NCI-H1436 (cell line): ENCODE results near the gene CEACAM16.

Experiments
- DNase-seq: peaks from one replicate; lab custom pipeline; 2025; lab: John Stamatoyannopoulos, UW

The CEACAM16 gene

DNA sequence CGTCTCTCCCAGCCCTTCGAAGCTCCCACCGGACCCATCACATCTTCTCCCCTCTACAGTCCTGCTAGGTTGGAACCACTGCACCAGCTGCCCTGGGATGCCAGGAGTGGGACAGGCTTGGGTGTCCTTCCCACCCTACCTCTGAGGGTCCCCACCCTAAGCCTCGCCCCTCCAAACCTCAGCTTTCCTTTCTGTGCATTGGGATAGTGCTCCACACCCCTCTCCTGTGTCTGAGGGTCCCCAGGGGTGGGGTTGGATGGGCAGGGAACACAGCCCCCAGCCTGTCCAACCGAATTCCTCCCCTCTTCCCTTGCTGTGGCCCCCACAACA is 47.6 kb downstream of the CEACAM16 start:
- DNase-seq = no peak

- no peak for DNase-seq
Observed at GRCh38 chr19:44746946-44747738, 48.2 kb downstream of the CEACAM16 start.

DNA sequence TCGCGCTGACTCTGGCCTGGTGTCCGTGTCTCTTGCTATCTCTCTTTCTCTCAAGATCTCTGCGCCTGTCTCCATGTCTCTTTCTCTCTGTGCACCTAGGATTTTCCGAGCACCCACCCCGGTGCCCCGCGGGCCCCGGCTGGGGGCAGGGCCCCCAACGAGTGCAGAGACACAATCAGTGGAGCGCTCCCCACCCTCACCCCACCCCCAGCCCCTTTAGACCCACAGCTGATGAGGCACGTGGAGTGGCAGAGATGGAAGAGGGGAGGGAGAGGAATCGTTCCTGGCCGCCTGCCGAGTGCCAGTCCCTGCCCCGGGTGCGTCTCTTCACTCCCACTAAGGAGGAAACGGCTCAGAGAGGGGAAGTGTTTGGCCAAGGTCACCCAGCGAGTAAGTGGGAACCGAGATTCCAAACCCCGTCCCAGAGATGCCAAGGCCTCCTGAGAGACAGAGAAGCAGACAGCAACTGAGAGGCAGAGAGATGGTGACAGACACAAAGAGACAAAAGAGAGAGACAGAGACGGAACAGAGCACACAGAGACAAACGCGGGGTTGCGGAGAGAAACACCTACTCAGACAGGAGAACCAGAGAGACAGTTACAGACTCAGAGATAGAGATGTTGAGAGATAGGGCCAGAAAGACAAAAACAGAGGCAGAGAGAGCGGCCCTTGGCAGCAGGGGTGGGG is 48.9 kb downstream of the CEACAM16 start:
- DNase-seq = no peak

DNA sequence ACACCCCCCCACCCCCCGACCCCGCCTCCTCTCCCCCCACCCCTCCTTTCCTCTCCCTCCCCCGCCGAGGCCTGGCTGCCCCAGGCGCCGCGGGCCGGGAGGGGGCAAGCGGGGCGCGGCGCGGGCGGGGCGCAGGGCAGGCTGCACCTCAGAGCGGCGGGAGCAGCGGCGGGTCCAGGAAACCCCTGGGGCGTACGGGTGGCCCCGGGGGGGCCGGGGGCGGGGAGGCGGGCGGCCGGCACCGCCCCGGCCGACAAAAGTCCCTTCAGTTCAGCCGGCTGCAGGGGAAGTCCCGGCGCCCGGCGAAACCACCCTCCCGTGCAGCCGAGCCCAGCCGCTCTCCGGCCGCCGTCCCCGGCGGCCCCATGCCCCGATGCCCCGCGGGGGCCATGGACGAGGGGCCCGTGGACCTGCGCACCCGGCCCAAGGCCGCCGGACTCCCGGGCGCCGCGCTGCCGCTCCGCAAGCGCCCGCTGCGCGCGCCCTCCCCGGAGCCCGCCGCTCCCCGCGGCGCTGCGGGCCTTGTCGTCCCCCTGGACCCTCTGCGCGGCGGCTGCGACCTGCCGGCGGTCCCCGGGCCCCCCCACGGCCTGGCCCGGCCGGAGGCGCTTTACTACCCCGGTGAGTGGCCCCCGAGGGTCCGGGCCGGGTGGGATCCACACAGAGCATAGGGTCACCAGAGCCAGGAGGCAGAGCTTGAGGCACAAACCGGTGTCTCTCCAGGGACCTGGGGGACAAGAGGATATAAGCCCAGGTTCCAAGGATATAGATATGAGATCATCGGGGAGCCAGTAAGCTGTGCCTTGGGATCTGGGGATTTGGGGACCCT is 49.7 kb downstream of the CEACAM16 start, which contains the start of gene BCL3:
BCL3 (plus strand) TSS at position 283 of the 829 bp plus-strand sequence; CDS start at position 366, 83 bp downstream.
- DNase-seq = no peak

GRCh38 chr19:44749292-44749691 is 50.3 kb downstream of the CEACAM16 start:
- no peak for DNase-seq

- no peak for DNase-seq
Observed at GRCh38 chr19:44749994-44750393, 51.0 kb downstream of the CEACAM16 start.

- DNase-seq = no peak
Observed at GRCh38 chr19:44752123-44752815, 53.3 kb downstream of the CEACAM16 start.

GRCh38 chr19:44752816-44753625 is 54.1 kb downstream of the CEACAM16 start:
- no peak for DNase-seq

DNA sequence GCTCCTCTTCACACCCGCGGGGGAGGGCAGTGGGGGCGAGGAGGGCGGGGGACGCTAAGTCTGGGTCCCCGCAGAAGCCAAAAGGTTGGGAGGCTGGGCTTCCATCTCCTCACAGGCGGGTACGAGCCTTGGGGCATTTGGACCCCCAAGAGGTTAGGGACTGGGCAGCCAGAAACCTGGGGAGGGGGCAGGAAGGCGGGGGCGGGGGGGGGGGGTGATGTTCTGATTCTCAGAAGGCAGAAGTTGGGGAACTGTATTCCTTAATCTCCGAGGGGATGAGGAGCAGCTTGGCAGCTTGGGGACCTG is 54.6 kb downstream of the CEACAM16 start:
- no peak for DNase-seq

DNA sequence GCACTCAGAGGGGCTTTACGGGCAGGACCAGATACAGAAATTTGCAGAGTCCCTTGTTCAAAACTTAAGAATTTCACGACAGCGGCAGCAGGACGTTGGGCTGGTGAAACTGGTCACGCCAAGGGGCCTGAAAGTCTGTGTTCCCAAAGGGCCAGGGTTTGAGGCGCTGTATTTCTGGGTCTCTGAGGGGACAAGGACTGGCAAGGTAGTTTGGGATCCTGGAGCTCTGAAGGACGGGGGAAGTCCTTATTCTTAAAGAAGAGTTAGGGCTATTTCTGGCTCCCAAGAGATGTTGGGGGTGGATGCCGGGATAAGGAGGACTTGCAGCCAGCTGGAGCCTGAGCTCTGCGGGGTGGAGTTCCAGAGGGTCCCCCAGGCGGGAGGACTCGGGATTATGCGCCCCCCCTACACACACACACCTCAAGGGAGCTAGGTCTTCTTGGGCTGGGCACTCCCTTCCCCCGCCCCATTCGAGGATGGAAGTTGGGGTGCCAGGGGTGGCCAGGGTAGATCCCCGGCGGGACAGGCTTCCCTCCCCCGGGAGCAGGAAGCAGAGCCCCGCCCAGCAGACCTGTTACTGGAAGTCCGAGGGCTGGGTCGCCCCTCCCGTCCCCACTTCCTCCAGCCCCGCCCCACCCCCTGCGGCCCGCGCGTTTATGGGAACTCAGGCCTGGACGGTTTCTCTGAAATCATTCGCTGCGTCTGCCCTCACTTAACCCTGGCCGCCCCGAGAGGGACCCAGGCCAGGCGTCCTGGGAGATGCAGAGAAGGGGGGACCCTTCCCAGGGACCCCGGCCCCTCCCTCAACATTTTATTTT is 55.2 kb downstream of the CEACAM16 start:
- DNase-seq = no peak

GRCh38 chr19:44754750-44755080 is 55.8 kb downstream of the CEACAM16 start:
- DNase-seq = no peak

DNA sequence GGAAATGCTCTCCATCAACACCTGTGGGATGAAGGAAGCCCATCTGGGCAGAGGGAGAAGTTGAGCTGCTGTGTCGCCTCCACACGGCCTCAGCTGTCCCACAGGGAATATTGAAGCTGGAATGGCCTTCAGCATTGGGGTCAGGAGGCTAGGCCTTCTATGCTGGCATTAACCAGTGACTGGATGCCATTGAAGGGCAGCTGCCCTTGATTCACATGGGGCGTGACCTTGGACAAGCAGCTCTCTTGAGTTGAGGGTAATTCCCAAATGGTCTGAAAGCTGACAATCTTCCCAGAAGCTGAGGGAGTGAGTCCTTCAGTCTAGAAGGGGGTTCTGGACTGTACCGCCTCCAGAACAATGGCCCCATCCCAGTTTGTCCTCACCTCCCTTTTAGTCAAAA is 56.3 kb downstream of the CEACAM16 start:
- no peak for DNase-seq

- no peak for DNase-seq
Observed at GRCh38 chr19:44756089-44756562, 57.2 kb downstream of the CEACAM16 start.

- DNase-seq = no peak
Observed at GRCh38 chr19:44757057-44757734, 58.2 kb downstream of the CEACAM16 start.

DNA sequence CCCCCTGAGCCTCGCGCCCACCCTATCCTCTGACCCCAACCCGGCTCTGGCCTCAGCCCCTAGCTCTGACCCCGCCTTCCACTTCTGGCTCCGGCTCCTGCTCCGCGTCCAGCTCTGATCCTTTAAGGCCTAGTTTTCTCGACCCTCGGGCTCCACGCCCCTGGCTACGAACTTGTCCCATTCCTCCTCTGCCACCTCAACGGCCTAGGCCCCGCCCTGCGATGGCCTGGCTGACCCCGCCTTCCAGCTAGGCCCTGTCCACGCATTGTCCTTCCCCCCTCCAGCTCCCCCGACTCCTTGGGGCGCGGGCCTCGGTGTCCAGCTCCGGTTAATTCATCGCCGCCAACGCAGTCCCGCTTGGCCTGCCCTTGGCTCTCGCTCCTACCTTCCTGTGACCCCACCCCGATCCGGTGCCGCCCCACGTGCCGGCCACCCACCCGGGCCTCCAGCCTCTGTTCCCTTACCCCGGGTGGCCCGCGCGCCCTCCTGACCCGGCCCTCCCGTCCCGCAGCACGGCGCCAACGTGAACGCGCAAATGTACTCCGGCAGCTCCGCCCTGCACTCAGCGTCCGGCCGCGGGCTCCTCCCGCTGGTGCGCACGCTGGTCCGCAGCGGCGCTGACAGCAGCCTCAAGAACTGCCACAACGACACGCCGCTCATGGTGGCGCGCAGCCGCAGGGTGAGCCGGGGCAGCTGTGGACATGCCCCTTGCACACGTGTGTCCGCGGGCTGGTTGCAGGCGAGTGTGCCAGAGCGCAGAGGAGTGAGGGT is 59.0 kb downstream of the CEACAM16 start:
- DNase-seq = no peak

DNA sequence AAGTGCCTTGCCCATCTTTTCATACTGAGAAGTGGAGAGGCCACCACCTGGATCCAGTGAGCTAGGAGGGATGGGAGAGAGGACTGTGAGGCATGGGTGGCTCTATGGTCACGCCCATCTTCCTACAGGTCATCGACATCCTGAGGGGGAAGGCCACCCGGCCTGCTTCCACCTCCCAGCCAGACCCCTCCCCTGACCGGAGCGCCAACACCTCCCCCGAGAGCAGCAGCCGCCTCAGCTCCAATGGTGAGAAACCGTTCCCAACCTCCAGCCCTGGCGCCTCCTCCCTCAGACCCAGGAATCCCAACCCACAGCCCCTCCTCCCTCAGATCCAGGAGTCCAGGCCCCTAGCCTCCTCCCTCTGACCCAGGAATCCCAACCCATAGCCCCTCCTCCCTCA is 59.6 kb downstream of the CEACAM16 start:
- no peak for DNase-seq

- DNase-seq = no peak
Observed at GRCh38 chr19:44759083-44759804, 60.3 kb downstream of the CEACAM16 start.
